ENCODE measurements around the gene SRP14. TPM values are rescaled to one million over a fixed set of nuclear protein-coding genes. Genes with fewer than 3 reads are reported as not detected.

Gene SRP14
- total and polyA plus RNA-seq, 3 donors from 2014 or later: 277 to 410 (median 359) TPM

GRCh38 chr15:40063563-40064011 lies 24.6 kb upstream of the SRP14 start:
- WGBS, 2 donors: 82 to 100% methylated on average over 1 to 2 of the region's 2 CpGs
- H3K27ac ChIP-seq: no peak overlapping the region
- no peaks in the 10 kb centered on the region for H3K27me3 ChIP-seq
- H3K4me3 ChIP-seq: no peak overlapping the region
- no peak for TF ChIP-seq POLR2A (IDR thresholded peaks at IDR 0.05)
- no peak for TF ChIP-seq CTCF (IDR thresholded peaks at IDR 0.05)
- no peaks in the 10 kb centered on the region for H3K9me3 ChIP-seq
- H3K4me1 ChIP-seq: peaks cover 2% of the 10 kb centered on the region
- intact Hi-C loops (cut with DNase I; ENCODE audit: low total_unique reads): no loop called here
- H3K36me3 ChIP-seq (ENCODE audit: low read depth, missing control alignments): no peaks in the 10 kb centered on the region
- DNase-seq: no peak

- H3K27ac ChIP-seq: no peak overlapping the region
- no peaks in the 10 kb centered on the region for H3K9me3 ChIP-seq
- TF ChIP-seq CTCF (IDR thresholded peaks at IDR 0.05): no peak
- no peak for TF ChIP-seq POLR2A (IDR thresholded peaks at IDR 0.05)
- DNase-seq: no peak
- H3K36me3 ChIP-seq (ENCODE audit: low read depth, missing control alignments): no peaks in the 10 kb centered on the region
- no peak overlapping the region for H3K4me3 ChIP-seq
- 92 to 95% methylated on average over 10 of the region's 10 CpGs for WGBS, 2 donors
- H3K27me3 ChIP-seq: no peaks in the 10 kb centered on the region
- intact Hi-C loops (cut with DNase I; ENCODE audit: low total_unique reads): no loop called here
- H3K4me1 ChIP-seq: no peaks in the 10 kb centered on the region
These were observed 24.0 kb upstream of the SRP14 start for GRCh38 chr15:40062816-40063562.

GRCh38 chr15:40061212-40061901 lies 22.4 kb upstream of the SRP14 start:
- Histone ChIP-seq H3K9me3 (no peaks in the 10 kb centered on the region), H3K36me3 (ENCODE audit: low read depth, missing control alignments) (no peaks in the 10 kb centered on the region), H3K4me3 (no peak overlapping the region), H3K27ac (no peak overlapping the region), H3K4me1 (no peaks in the 10 kb centered on the region), H3K27me3 (no peaks in the 10 kb centered on the region)
- no peak for DNase-seq
- WGBS, 2 donors: 92 to 95% methylated on average over 15 of the region's 15 CpGs
- TF ChIP-seq POLR2A (IDR thresholded peaks at IDR 0.05) (no peak), CTCF (IDR thresholded peaks at IDR 0.05) (no peak)
- intact Hi-C loops (cut with DNase I; ENCODE audit: low total_unique reads): no loop called here

GRCh38 chr15:40060236-40060961 lies 21.4 kb upstream of the SRP14 start:
- Histone ChIP-seq H3K9me3 (no peaks in the 10 kb centered on the region), H3K4me3 (no peak overlapping the region), H3K27me3 (no peaks in the 10 kb centered on the region), H3K27ac (no peak overlapping the region), H3K36me3 (ENCODE audit: low read depth, missing control alignments) (no peaks in the 10 kb centered on the region), H3K4me1 (no peaks in the 10 kb centered on the region)
- no peak for DNase-seq
- no peak for TF ChIP-seq POLR2A (IDR thresholded peaks at IDR 0.05)
- intact Hi-C loops (cut with DNase I; ENCODE audit: low total_unique reads): no loop called here
- WGBS, 2 donors: 88 to 91% methylated on average over 10 of the region's 10 CpGs

GRCh38 chr15:40059821-40060220 lies 20.8 kb upstream of the SRP14 start:
- TF ChIP-seq POLR2A (IDR thresholded peaks at IDR 0.05): no peak
- no peak for TF ChIP-seq CTCF (IDR thresholded peaks at IDR 0.05)
- H3K9me3 ChIP-seq: no peaks in the 10 kb centered on the region
- H3K4me3 ChIP-seq: no peak overlapping the region
- intact Hi-C loops (cut with DNase I; ENCODE audit: low total_unique reads): no loop called here
- no peak overlapping the region for H3K27ac ChIP-seq
- H3K27me3 ChIP-seq: no peaks in the 10 kb centered on the region
- 90 to 96% methylated on average over 11 of the region's 11 CpGs for WGBS, 2 donors
- DNase-seq: no peak
- H3K4me1 ChIP-seq: no peaks in the 10 kb centered on the region
- no peaks in the 10 kb centered on the region for H3K36me3 ChIP-seq (ENCODE audit: low read depth, missing control alignments)
